ENCODE measurements around the gene NFKBIL1.
"Not testable (repeated sequence)": the region's sequence is repeated elsewhere in the genome, so short reads cannot be mapped to it uniquely, and the experiment has no call there.

NFKBIL1 gene, protein sequence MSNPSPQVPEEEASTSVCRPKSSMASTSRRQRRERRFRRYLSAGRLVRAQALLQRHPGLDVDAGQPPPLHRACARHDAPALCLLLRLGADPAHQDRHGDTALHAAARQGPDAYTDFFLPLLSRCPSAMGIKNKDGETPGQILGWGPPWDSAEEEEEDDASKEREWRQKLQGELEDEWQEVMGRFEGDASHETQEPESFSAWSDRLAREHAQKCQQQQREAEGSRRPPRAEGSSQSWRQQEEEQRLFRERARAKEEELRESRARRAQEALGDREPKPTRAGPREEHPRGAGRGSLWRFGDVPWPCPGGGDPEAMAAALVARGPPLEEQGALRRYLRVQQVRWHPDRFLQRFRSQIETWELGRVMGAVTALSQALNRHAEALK

DNA sequence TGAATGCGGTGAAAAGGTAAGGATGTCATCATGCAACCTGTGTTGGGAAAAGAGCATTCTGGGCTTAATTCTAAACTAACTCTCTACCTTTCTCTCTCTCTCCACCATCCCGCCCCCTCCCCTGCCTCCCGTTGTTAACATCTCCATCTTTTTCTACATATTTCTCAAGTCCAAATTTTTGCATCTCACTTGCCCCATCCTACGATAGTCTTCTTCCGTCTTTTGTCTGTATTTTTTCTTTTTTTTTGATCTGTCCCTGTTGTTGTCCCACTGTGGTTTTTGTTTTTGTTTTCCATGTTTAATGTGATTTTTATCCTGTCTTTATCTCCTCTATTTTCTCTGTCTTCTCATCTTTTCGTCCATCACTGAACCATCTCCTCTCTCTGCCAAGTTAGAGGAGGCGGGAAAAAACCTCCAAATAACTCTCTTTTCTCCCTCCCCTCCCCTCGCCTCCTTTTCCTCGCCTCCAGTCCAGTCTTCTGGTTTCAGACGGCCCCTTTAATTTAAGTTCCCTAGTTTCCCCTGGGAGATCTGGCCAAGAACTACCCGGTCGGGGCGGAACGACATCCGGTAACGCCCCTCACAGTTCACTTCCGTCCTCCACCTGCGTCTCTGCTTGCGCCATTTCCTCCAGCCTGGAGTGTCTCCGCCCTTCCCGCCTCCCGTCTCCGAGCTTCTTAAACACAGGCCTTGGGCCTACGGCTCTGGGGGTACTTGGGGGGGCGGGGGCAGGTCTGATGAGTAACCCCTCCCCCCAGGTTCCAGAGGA lies at the start of gene NFKBIL1:
TSS of gene NFKBIL1 (plus strand) at position 651 of the 769 bp plus-strand sequence. CDS start at position 738, 87 bp downstream.
- peak; percentile 89 for DNase-seq (ENCODE audit: low spot score)

DNA sequence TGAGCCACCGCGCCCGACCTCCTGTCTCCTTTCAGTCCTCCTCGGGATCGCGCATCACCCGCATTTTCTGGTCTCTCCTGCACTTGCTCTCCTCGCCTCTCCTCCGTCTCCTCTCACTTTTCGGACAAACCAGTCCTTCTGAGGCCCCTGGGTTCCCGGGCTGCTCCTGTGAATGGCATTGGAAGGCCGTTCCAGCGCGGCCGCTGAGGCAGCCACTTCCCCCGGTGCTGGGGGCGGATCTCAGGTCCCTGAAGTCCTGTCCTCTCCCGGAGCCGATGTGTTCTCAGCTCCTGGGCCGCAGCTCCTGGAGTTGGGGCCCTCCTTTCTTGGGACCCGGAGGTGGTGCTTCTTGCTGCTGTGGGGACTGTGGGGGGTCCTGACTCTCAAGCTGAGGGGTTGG lies 48.7 kb upstream of the NFKBIL1 start:
- DNase-seq (ENCODE audit: low spot score), result no peak

DNA sequence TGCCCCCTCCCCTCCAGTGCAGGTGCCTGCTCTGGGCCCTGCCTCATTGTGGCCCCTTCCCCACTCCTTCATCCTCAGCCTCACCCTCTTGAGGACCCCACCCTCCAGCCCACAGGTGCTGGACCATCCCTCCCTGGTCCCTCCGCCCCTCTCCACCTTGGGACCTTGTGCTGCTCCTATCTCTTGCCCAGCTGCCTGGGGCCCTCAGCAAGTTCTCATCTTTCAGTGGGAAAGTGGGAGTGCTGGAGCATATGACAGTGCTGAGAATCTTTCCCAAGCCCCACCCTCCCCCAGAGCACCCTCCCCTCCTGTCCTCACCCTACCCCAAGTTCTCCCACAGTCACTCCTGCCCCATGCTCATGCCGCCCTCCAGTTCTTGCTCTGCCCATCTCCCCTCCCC lies 47.8 kb upstream of the NFKBIL1 start:
- not testable (repeated sequence) for DNase-seq (ENCODE audit: low spot score)

DNA sequence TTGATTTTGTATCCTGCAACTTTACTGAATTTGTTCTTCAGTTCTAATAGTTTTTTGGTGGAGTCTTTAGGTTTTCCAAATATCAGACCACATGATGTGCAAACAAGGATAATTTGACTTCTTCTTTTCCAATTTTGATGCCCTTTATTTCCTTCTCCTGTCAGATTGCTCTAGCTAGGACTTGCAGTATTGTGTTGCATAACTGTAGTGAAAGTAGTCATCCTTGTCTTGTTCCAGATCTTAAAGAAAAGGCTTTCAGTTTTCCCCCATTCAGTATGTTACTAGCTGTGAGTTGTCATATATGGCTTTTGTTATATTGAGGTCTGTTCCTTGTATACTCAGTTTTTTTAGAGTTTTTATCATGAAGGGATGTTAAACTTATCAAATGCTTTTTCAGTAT lies 44.8 kb upstream of the NFKBIL1 start:
- DNase-seq (ENCODE audit: low spot score), result no peak

DNA sequence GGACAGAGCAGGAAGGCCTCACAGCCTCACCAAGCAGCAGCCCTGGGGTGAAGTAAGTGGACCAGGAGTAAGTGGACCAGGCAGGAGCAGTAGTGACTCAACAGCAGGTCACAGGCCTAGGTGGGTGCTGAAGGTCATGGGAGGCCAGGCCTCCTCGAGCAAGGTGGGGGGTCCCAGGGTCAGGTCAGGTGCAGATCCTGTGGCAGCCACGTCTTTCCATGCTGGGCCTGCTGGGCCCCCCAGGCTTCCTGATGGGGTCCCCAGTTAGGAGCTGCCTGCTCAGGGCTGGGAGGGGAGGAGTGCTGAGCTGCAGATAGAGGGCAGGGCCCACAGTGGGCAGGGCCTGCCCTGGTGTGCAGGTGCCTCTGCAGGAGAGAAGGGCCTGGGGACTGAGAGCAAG lies 38.4 kb upstream of the NFKBIL1 start:
- not testable (repeated sequence) for DNase-seq (ENCODE audit: low spot score)

DNA sequence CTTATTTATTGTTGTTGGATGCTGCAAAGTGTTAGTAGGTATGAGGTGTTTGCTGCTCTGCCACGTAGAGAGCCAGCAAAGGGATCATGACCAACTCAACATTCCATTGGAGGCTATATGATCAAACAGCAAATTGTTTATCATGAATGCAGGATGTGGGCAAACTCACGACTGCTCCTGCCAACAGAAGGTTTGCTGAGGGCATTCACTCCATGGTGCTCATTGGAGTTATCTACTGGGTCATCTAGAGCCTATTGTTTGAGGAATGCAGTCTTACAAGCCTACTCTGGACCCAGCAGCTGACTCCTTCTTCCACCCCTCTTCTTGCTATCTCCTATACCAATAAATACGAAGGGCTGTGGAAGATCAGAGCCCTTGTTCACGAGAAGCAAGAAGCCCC lies 37.4 kb upstream of the NFKBIL1 start:
- DNase-seq (ENCODE audit: low spot score), result no peak

DNA sequence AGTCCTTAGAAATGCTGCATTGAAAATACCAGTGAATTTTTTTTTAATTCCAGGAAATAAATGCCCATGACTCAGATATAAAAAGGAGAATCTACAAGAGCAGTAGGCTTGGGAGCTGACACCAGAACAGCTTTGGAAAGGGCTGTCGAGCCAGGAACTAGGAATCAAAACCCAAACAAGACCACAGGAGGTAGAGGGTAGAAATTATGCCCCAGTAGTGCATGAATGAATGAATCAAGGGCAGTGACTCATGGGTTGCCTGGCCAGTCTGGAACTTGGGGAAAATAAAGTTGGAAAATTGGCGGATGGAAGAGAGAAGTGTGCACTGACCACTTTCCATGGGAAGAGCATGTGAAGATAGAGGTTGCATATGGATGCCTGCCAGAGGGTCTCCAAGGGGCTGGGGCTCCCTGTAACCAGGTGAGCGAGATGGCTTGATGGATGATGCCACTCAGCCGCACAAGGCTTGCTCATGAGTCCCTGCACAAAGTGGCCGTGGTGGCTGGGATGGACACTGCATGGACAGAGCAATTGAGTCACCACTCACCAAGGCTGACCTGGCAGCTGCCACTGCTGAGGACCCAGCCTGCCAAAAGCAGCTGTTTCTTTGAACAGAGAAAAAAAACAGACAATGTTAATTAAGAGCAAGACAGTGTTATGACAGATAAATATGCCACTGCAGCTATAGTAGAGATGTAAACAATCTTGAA lies 33.8 kb upstream of the NFKBIL1 start:
- no peak for DNase-seq (ENCODE audit: low spot score)

DNA sequence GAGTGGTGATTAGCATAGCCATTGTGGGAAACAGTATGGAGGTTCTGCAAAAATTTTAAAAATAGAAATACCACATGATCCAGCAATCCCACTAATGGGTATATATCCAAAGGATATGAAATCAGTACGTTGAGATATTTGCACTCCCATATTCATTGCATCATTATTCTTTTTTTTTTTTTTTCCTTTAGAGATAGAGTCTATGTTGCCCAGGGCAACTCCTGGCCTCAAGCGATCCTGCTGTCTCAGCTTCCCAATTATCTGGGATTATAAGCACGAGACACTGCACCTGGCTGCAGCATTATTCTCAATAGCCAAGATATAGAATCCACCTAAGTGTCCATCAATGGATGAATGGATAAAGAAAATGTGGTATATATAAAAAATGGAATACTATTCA lies 25.6 kb upstream of the NFKBIL1 start:
- no peak for DNase-seq (ENCODE audit: low spot score)

DNA sequence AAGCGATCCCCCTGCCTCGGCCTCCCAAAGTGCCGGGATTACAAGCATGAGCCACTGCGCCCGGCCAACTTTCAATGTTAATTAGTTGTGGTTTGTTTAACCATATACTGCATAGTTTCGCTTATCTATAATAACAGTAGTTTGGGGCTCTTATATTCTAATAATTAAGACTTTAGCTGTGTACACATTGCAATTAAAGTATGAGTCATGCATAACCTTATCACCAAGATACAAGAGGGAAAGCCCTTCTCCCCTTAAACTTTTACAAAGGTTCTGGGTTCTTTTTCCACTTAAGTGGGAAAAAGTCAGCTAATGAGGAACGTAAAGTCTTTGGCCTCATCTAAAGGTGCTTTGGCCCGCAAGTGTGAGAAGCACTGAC lies 21.9 kb upstream of the NFKBIL1 start:
- DNase-seq (ENCODE audit: low spot score), result no peak

DNA sequence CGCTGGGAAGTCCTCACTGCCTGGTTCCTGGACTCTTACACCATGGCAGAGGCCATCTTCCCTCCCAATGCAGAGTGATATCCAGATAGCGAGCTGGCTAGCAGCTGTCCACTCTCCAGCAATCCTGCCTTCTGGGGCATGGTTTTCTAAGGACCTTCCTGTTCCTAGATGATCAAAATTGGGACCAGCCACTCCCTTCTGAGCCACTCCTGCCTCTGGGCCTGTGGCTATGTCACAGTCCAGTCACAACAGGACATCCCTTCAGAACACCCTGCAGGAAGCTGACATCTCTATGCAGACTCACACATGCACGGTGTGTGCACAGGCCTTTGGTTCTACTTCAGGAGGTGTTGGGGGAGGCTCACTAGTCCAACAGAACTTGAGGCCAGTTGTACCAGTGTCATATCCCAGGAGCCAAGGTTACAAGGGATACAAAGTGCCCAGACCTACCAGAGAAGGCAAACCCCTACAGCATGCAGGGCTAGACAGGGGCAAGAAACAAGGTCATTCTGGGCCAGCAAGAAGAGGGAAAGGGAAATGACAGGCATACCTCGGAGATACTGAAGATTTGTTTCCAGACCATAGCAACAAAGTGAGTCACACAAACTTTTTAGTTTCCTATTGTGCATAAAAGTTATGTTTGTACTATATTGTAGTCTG lies 21.3 kb upstream of the NFKBIL1 start:
- DNase-seq (ENCODE audit: low spot score), result no peak

DNA sequence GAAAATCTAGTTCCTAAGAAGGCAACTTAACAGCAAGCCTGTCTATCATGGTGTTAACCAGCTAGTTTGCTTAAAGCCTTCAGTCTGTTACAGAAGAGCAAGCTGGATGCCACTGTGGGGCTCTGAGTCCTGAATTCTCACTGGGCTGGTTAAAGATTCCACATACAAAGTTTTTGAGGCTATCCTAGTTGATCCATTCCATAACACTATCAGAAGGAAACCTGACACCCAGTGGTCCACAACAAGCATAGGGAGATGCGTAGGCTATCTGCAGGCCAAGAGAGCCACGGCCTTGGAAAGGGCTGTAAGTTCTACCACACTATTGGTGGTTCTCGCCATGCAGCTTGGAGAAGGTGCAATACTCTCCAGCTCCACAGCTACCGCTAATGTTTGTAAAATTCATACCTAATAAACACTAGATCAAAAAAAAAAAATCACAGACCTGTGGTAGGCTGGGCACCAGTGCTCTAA lies 19.1 kb upstream of the NFKBIL1 start:
- no peak for DNase-seq (ENCODE audit: low spot score)

DNA sequence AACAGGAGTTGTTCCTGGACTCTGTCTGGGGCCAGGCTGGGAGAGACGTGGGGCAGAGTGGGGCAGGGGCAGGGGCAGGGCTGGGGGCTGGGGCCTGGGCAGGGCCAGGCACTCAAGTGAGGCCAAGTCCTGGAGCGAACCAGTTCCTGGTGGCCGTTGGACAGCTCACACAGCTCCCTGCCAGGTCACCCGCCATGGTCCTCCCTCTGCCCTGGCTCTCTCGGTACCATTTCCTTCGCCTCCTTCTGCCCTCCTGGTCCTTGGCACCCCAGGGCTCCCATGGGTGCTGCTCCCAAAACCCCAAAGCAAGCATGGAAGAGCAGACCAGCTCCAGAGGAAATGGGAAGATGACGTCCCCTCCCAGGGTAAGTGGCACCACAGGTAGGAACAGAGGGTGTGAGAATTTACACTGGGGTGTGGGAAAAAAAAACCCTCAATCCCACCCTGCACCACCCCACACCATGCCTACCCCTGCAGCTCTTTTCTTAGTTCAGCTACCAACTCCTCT lies 18.5 kb upstream of the NFKBIL1 start, which contains the start of gene MCCD1:
TSS of gene MCCD1 (plus strand) at position 142 of the 508 bp plus-strand sequence. CDS start at position 195, 53 bp downstream.
- no peak for DNase-seq (ENCODE audit: low spot score)

DNA sequence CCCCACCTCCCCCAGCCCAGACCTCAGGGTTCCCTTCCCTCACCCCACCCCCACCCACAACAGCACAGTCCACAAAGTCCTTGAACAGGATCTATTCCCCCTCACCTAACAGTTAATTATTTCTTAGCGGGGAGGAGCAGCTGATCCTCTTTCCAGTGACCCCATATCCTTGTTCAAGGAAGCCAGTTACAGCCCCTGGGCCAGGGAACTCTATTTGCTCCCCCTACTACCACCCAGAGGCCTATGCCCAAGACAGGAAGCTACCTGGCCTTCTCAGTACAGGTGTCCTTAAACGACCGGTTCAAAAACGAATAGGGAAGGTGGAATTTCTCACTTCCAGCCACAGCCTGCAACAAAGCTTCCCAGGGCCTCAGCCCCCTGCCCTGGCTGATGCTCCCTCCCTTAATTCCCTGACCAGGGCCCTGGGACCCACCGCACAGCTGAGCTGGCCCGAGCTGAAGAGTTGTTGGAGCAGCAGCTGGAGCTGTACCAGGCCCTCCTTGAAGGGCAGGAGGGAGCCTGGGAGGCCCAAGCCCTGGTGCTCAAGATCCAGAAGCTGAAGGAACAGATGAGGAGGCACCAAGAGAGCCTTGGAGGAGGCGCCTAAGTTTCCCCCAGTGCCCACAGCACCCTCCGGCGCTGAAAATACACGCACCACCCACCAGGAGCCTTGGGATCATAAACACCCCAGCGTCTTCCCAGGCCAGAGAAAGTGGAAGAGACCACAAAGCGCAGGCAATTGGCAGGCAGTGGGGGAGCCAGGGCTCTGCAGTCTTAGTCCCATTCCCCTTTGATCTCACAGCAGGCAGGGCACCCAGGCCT lies 17.9 kb upstream of the NFKBIL1 start:
- no peak for DNase-seq (ENCODE audit: low spot score)

DNA sequence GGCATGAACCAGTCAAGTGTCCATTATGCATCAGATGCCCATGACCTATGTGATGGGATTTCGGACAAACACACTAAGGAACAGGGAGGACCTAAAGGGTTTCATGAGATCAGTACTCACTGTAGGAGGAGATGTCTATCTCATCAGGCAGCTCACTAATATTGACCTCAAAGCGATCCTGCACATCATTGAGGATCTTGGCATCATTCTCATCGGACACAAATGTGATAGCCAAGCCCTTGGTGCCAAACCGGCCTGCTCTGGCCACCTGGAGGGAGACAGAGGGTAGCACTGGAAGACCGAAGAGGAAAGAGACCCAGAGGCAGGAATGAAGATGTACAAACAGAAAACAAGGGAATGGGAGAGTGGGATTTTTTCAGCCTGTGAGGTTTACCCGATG lies 16.7 kb upstream of the NFKBIL1 start:
- DNase-seq (ENCODE audit: low spot score), result no peak

DNA sequence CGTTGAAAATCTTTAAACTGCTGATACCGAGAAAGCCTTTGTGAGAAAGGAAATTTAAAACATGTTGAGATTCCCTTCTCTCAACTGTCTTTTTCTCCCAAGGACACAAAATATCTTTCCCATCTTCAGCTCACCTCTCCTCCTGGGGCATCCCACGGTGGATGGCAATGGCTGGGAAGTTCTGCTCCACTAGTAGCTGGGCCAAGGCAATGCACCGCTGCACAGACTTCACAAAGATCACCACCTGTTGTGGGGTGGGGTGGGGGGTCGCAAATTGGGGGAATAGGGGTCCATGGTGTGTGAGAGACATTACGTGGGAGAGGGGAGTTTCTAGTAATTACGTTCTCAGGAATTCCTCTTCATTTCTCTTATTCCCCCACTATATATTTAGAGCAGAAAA lies 16.2 kb upstream of the NFKBIL1 start:
- no peak for DNase-seq (ENCODE audit: low spot score)

DNA sequence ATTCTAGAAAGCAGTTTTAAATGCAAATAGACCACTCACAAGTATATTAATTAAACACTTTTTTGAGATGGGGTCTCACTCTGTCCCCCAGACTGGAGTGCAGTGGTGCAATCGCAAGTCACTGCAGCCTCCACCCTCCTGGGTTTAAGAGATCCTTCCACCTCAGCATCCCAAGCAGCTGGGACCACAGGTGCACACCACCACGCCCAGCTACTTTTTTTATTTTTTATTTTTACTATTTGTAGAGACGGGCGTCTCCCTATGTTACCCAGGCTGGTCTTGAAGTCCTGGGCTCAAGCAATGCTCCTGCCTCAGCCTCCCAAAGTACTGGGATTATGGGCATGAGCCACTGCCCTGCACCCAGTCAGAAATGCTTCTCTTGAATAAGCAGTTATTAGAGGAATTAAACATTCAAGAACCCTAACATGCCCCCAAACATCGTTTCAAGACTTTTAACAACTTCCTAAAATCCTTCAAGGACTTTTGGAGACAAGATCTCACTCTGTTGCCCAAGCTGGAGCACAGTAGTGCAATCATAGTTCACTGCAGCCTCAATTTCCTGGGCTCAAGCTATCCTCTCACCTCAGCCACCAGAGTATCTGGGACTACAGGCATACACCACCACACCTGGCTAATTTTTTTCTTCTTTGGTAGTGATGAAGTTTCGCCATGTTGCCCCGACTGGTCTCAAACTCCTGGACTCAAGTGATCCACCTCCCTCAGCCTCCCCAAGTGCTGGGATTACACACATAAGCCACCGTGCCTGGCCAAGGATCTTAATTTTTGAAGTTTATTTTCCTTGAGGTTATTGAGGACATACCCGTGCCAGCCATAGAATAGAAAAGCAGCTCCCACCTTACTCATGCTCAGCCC lies 15.4 kb upstream of the NFKBIL1 start:
- DNase-seq (ENCODE audit: low spot score), result no peak

DNA sequence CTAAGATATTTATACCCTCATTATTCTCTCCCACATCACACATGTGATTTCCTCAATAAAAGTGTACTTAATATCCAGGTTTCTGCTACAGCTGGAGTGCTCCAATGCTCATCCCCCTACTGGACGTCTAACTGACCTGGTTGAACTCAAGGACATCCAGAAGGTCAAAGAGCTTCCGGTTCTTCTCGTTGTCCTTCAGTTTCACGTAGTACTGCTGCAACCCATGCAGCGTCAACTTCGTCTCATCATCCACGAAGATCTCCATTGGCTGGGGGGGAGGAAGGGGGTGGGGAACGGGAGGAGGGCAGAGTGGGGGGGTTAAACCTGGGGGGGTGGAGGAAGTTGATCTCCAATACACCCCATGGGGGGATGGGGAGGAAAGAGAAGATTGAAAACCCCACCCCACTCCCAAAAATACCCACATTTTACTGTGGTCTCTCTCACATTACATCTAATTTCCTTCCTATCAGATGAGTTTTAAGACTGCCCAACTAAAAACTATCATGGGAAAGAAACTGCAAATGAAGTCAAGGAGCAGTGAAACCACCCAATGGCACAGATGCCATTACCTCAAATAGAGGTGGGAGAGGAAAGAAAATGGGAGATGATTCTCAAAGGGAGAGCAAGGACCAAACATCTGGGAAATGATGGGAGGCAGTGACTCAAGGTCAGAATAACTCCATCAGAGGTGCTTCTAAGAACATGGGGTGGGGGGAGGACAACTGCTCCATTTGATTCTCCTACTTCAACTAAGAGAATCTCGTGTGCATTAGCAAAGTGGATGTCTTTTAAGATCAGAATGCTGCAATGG lies 14.6 kb upstream of the NFKBIL1 start:
- no peak for DNase-seq (ENCODE audit: low spot score)

DNA sequence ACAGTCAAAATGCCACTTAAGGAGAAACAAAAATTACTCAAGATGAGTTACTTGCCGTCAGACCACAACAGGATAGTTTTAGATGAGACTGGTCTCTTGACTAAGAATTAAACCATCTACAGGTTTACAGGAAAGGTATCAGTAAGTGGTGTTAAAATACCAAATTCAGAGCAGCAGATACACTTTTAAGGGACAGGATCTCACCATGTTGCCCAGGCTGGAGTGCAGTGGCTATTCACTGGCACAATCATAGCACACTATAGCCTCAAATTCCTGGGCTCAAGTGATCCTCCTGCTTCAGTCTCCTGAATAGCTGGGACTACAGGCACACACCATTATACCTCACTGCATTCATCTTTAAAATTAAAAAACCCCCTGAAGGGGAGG lies 14.0 kb upstream of the NFKBIL1 start:
- DNase-seq (ENCODE audit: low spot score), result no peak

DNA sequence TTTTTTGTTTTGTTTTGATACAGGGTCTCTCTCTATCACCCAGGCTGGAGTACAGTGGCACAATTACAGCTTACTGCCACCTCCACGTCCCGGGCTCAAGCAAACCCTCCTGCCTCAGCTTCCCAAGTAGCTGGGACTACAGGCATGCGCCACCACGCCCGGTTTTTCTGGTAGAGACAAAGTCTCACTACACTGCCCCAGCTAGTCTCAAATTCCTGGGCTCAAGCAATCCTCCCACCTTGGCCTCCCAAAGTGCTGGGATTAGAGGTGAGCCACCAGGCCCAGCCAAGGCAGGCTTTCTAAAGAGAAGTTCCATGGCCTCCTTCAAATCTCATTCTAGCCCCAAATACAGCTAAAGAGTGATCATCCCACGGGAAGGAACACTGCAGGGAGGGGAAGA lies 13.4 kb upstream of the NFKBIL1 start:
- no peak for DNase-seq (ENCODE audit: low spot score)
